Hepatocyte (in vitro differentiated cells): ENCODE measurements around the gene NOL3. TPM values are rescaled to one million over a fixed set of nuclear protein-coding genes. Genes with fewer than 3 reads are reported as not detected.

Experiments used
- DNase-seq: peaks from one replicate; pipeline ENCODE4 v3.0.0-alpha.2; 2016; ENCODE audit warnings: low spot score
- H2AFZ ChIP-seq: fragments of 200-600 bp; sonication (generic); 2 replicates; pipeline ENCODE4 v1.6.0; 2016; ENCODE audit warnings: antibody characterized with exemption, mild to moderate bottlenecking
- H3K27ac ChIP-seq: fragments of 200-600 bp; sonication (generic); 2 replicates; pipeline ENCODE4 v1.5.1; 2016; ENCODE audit warnings: mild to moderate bottlenecking
- H3K27me3 ChIP-seq: fragments of 200-600 bp; sonication (generic); 2 replicates; pipeline ENCODE4 v1.6.1; 2016
- H3K36me3 ChIP-seq: fragments of 200-600 bp; sonication (generic); replicated peaks from 2 replicates; pipeline ENCODE4 v1.5.1; 2016; ENCODE audit warnings: low read depth; ENCODE audit not compliant: insufficient read depth
- H3K4me1 ChIP-seq: fragments of 200-600 bp; sonication (generic); 2 replicates; pipeline ENCODE4 v1.5.1; 2016; ENCODE audit warnings: mild to moderate bottlenecking, moderate library complexity; ENCODE audit not compliant: insufficient read depth
- H3K4me2 ChIP-seq: fragments of 200-600 bp; sonication (generic); 2 replicates; pipeline ENCODE4 v1.6.0; 2016
- H3K4me3 ChIP-seq: fragments of 200-600 bp; sonication (generic); 2 replicates; pipeline ENCODE4 v1.5.1; 2016; ENCODE audit warnings: mild to moderate bottlenecking
- H3K79me2 ChIP-seq: fragments of 200-600 bp; sonication (generic); 2 replicates; pipeline ENCODE4 v1.6.0; 2017; ENCODE audit warnings: mild to moderate bottlenecking
- H3K9me2 ChIP-seq: fragments of 200-600 bp; sonication (generic); replicated peaks from 2 replicates; pipeline ENCODE4 v1.6.0; 2017; ENCODE audit warnings: mild to moderate bottlenecking; ENCODE audit not compliant: insufficient read depth
- H3K9me3 ChIP-seq: fragments of 200-600 bp; sonication (generic); 2 replicates; pipeline ENCODE4 v1.5.1; 2016; ENCODE audit warnings: low read depth, mild to moderate bottlenecking
- H4K20me1 ChIP-seq: fragments of 200-600 bp; sonication (generic); 2 replicates; pipeline ENCODE4 v1.6.0; 2016; ENCODE audit warnings: mild to moderate bottlenecking; ENCODE audit not compliant: insufficient read depth, poor library complexity, severe bottlenecking
- CTCF ChIP-seq: fragments of 200-600 bp; sonication (generic); IDR thresholded peaks from 2 replicates; pipeline ENCODE4 v1.5.1; 2016; ENCODE audit warnings: antibody characterized with exemption, mild to moderate bottlenecking; ENCODE audit not compliant: poor library complexity
- EZH2 ChIP-seq: fragments of 200-600 bp; sonication (generic); IDR thresholded peaks from 2 replicates; pipeline ENCODE4 v1.6.1; 2016; ENCODE audit warnings: antibody characterized with exemption, mild to moderate bottlenecking, borderline replicate concordance
- EZH2phosphoT487 ChIP-seq: fragments of 200-600 bp; sonication (generic); IDR thresholded peaks from one replicate; pipeline ENCODE4 v1.6.1; 2018; ENCODE audit warnings: antibody characterized with exemption, mild to moderate bottlenecking, low read depth, moderate library complexity; ENCODE audit not compliant: unreplicated experiment, severe bottlenecking
- WGBS: methylation state at CpG from one replicate; pipeline ENCODE4 v1.1.6; 2016; ENCODE audit warnings: low lambda C conversion rate; ENCODE audit errors: missing lambda C conversion rate; 5-methylcytosine and 5-hydroxymethylcytosine counted together
- polyA plus RNA-seq: library from polyadenylated mRNA; unstranded; fragments of >200 nt; fragmentation: Nextera tagmentation; extraction: Ambion mirVana; gene quantifications from 2 replicates; pipeline ENCODE4 v1.2.1, GENCODE V29; 2016
- total RNA-seq: library from RNA; depleted of rRNA; stranded (reverse); fragments of >200 nt; gene quantifications from 2 replicates; pipeline ENCODE4 v1.2.3, GENCODE V29; 2014

Gene NOL3
- total and polyA plus RNA-seq, 2 experiments from 2014 or later = 9.3 to 10.9 TPM

- no peaks in the 10 kb centered on the region for H3K9me3 ChIP-seq
- H4K20me1 ChIP-seq = no peaks in the 10 kb centered on the region
- DNase-seq = no peak
- no peaks in the 10 kb centered on the region for H3K27me3 ChIP-seq
- H3K4me1 ChIP-seq = no peaks in the 10 kb centered on the region
- H3K36me3 ChIP-seq = no peaks in the 10 kb centered on the region
- H3K79me2 ChIP-seq = no peaks in the 10 kb centered on the region
- no peak overlapping the region for H3K4me3 ChIP-seq
- no peak for TF ChIP-seq EZH2
- no peak for TF ChIP-seq EZH2phosphoT487
- TF ChIP-seq CTCF = no peak
- H3K9me2 ChIP-seq = no peaks in the 10 kb centered on the region
- no peak overlapping the region for H3K4me2 ChIP-seq
- H3K27ac ChIP-seq = no peak overlapping the region
- no peak overlapping the region for H2AFZ ChIP-seq
These were observed 42.4 kb downstream of the NOL3 start for GRCh38 chr16:67212766-67213165.

- Histone ChIP-seq H2AFZ (no peak overlapping the region), H3K27ac (no peak overlapping the region), H3K4me2 (no peak overlapping the region), H3K79me2 (no peaks in the 10 kb centered on the region), H3K27me3 (no peaks in the 10 kb centered on the region), H3K9me3 (no peaks in the 10 kb centered on the region), H3K36me3 (no peaks in the 10 kb centered on the region), H3K9me2 (no peaks in the 10 kb centered on the region), H3K4me3 (no peak overlapping the region), H3K4me1 (no peaks in the 10 kb centered on the region), H4K20me1 (no peaks in the 10 kb centered on the region)
- no peak for DNase-seq
- WGBS = 86% methylated on average over 8 of the region's 8 CpGs
- TF ChIP-seq CTCF (no peak), EZH2phosphoT487 (no peak), EZH2 (no peak)
These were observed 43.1 kb downstream of the NOL3 start for GRCh38 chr16:67213197-67214019.

- Histone ChIP-seq H4K20me1 (no peaks in the 10 kb centered on the region), H3K36me3 (no peaks in the 10 kb centered on the region), H3K79me2 (no peaks in the 10 kb centered on the region), H2AFZ (no peak overlapping the region), H3K4me3 (no peak overlapping the region), H3K27me3 (no peaks in the 10 kb centered on the region), H3K27ac (no peak overlapping the region), H3K9me3 (no peaks in the 10 kb centered on the region), H3K4me2 (no peak overlapping the region), H3K4me1 (no peaks in the 10 kb centered on the region), H3K9me2 (no peaks in the 10 kb centered on the region)
- 83% methylated on average over 4 of the region's 5 CpGs for WGBS
- no peak for TF ChIP-seq CTCF
- TF ChIP-seq EZH2phosphoT487 = no peak
- no peak for TF ChIP-seq EZH2
- DNase-seq = no peak
These were observed 45.4 kb downstream of the NOL3 start for GRCh38 chr16:67215706-67216105.
